ENCODE results near the gene COL8A1.

GRCh38 chr3:99607151-99607550 lies 31.2 kb upstream of the COL8A1 start:
- TF ChIP-seq POLR2A (IDR thresholded peaks at IDR 0.05): no peak
- no peak for TF ChIP-seq CTCF (IDR thresholded peaks at IDR 0.05)
